NCI-H2107 (cell line): ENCODE data around the gene MRGPRX1.
"Not testable (repeated sequence)": the region's sequence is repeated elsewhere in the genome, so short reads cannot be mapped to it uniquely, and the experiment has no call there.

ENCODE experiments used
- DNase-seq: peaks from one replicate; lab custom pipeline; 2025; lab: John Stamatoyannopoulos, UW

The MRGPRX1 gene

GRCh38 chr11:18939314-18939713 is at the start of gene MRGPRX1:
Gene MRGPRX1, minus strand, starts transcription at chr11:18939414. Its CDS starts 4,630 bp downstream, at chr11:18934784.
- DNase-seq: no peak

GRCh38 chr11:18987454-18988231 is 48.4 kb upstream of the MRGPRX1 start:
- DNase-seq: no peak

GRCh38 chr11:18986744-18987143 is 47.5 kb upstream of the MRGPRX1 start:
- DNase-seq: no peak

- DNase-seq: no peak
These were observed 42.7 kb upstream of the MRGPRX1 start for GRCh38 chr11:18981897-18982296.

GRCh38 chr11:18974192-18974591 is 35.0 kb upstream of the MRGPRX1 start:
- no peak for DNase-seq

- DNase-seq: no peak
These were observed 33.1 kb upstream of the MRGPRX1 start for GRCh38 chr11:18972336-18972735.

GRCh38 chr11:18969720-18970119 is 30.5 kb upstream of the MRGPRX1 start:
- no peak for DNase-seq

- no peak for DNase-seq
These were observed 19.2 kb upstream of the MRGPRX1 start for GRCh38 chr11:18958221-18958910.

- no peak for DNase-seq
These were observed 17.4 kb upstream of the MRGPRX1 start for GRCh38 chr11:18956630-18957029.

GRCh38 chr11:18936002-18936673 is 3.1 kb downstream of the MRGPRX1 start:
- DNase-seq: no peak

GRCh38 chr11:18934195-18934814 is 4.9 kb downstream of the MRGPRX1 start:
- no peak for DNase-seq

GRCh38 chr11:18927550-18928322 is 11.5 kb downstream of the MRGPRX1 start:
- no peak for DNase-seq

GRCh38 chr11:18925426-18925825 is 13.8 kb downstream of the MRGPRX1 start:
- DNase-seq: not testable (repeated sequence)

- no peak for DNase-seq
These were observed 26.3 kb downstream of the MRGPRX1 start for GRCh38 chr11:18912883-18913282.

- no peak for DNase-seq
These were observed 31.8 kb downstream of the MRGPRX1 start for GRCh38 chr11:18907391-18907790.

GRCh38 chr11:18900637-18901036 is 38.6 kb downstream of the MRGPRX1 start:
- not testable (repeated sequence) for DNase-seq

- DNase-seq: not testable (repeated sequence)
These were observed 39.0 kb downstream of the MRGPRX1 start for GRCh38 chr11:18900151-18900611.

GRCh38 chr11:18891712-18892111 is 47.5 kb downstream of the MRGPRX1 start:
- DNase-seq: not testable (repeated sequence)

- DNase-seq: no peak
These were observed 48.6 kb downstream of the MRGPRX1 start for GRCh38 chr11:18890615-18891014.
